RCC 7860 (cell line): ENCODE data around the gene UBE2L6.

Experiments
- DNase-seq: peaks from one replicate; pipeline ENCODE4 v3.0.0-alpha.2; 2015; ENCODE audit warnings: low spot score
- FAIRE-seq: peaks from 2 replicates; lab custom pipeline; 2012; peaks lifted over from hg19 to GRCh38; lab: Jason Lieb, UNC

The UBE2L6 gene

GRCh38 chr11:57502376-57502775, 65.1 kb downstream of the UBE2L6 start:
- no peak for FAIRE-seq
- no peak for DNase-seq

GRCh38 chr11:57501953-57502352, 65.5 kb downstream of the UBE2L6 start:
- DNase-seq = no peak
- FAIRE-seq = no peak
